ENCODE results near the gene ARRB1. TPM values are rescaled to one million over a fixed set of nuclear protein-coding genes. Genes with fewer than 3 reads are reported as not detected.
A peak's percentile ranks its signal among the peaks of the same experiment; 100 is the strongest.
"Not testable (repeated sequence)": the region's sequence is repeated elsewhere in the genome, so short reads cannot be mapped to it uniquely, and the experiment has no call there.

Gene ARRB1
- total RNA-seq (2014; rRNA removed; shearing (Covaris generic); ENCODE audit: low replicate concordance) = 23.1 and 34.9 TPM in 2 replicates

DNA sequence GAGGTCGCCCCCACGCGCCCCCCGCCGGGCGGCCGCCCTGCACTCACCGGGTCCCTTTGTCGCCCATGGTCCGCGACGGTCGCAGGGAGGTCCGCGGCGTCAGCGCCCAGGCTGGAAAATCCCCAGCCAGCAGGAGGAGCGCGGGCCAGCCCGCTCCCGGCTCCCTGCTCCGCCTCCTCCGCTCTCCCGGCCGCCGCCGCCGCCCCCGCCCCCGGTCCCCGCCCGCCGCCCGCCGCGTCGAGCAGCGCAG lies at the start of gene ARRB1:
Gene ARRB1 (minus strand): TSS at position 121 of the 250 bp plus-strand sequence. CDS start 54 bp downstream, at position 67.
- DNase-seq (ENCODE audit: low read depth) = no peak

DNA sequence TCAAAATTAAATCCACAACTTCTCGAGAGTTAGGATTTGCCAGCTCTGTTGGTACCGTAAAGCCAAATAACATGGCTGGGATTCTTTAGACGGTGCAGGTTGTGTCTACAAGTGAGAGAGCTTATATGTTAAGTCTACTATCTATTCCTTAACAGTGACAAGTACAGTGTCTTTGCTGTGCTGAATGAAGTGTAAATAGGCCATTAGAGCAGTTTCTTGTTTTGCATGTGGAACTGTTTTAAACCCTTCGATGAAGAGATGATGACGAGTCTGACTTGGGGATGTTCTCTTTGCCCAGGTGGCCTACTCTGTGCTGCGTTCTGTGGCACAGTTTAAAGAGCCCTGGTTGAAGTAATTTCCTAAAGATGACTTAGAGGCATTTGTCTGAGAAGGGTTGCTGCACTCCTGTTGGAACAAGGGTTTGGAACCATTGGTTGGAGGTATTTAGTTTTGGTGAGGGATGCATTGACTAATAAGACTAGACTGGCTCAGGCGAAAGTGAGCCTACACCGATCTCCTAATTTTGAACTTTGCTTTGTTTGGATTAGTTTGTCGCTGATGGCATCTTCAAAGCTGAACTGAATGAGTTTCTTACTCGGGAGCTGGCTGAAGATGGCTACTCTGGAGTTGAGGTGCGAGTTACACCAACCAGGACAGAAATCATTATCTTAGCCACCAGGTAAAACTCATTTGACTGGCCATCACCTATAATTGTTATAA lies 48.8 kb upstream of the ARRB1 start:
- in situ Hi-C loops (cut with HindIII; ENCODE audit: low pct_unique_long_range_greater_than_20kb, low sequenced_read_pairs) = no loop called here
- no peak for DNase-seq (ENCODE audit: low read depth)

More for the DNA sequence above, at the start of gene ARRB1:
- in situ Hi-C loops (cut with HindIII; ENCODE audit: low pct_unique_long_range_greater_than_20kb, low sequenced_read_pairs) = no loop called here

GRCh38 chr11:75399344-75400145 lies 48.1 kb upstream of the ARRB1 start, which contains the start of gene RPS3:
TSS of gene RPS3 (plus strand) at chr11:75399518. CDS start at chr11:75399548, 30 bp downstream.
- in situ Hi-C loops (cut with HindIII; ENCODE audit: low pct_unique_long_range_greater_than_20kb, low sequenced_read_pairs) = no loop called here
- peak; percentile 86 for DNase-seq (ENCODE audit: low read depth)

- no peak for DNase-seq (ENCODE audit: low read depth)
- in situ Hi-C loops (cut with HindIII; ENCODE audit: low pct_unique_long_range_greater_than_20kb, low sequenced_read_pairs) = no loop called here
Observed at GRCh38 chr11:75398906-75399305, 47.4 kb upstream of the ARRB1 start.

DNA sequence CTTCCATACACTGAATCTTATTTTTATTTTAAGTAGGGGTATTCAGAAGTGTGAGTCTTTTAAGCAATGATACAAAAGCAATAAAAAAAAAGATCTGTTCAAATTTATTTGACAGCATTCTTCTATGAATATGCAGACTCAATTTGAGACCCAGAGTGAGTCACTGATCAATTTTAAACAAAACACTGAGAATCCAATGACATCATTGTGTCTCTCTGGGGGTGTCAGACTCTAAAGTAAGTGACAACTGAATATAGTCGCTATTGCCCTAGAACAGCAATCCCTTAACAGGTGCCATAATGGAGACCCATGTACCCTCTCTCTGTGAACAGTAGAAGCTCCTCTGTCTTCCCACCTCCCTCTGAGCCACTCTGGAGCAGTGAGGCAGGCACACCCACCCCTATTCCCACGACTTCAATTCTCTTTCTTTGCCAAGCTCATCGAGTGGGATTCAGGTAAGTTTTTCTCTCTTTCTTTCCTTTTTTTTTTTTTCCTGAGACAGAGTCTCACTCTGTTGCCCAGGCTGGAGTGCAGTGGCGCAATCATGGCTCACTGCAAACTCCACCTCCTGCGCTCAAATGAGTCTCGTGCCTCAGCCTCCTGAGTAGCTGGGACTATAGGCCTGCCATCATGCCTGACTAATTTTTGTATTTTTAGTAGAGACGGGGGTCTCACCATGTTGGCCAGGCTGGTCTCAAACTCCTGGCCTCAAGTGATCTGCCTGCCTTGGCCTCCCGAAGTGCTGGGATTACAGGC lies 42.8 kb upstream of the ARRB1 start:
- no peak for DNase-seq (ENCODE audit: low read depth)
- in situ Hi-C loops (cut with HindIII; ENCODE audit: low pct_unique_long_range_greater_than_20kb, low sequenced_read_pairs) = no loop called here

DNA sequence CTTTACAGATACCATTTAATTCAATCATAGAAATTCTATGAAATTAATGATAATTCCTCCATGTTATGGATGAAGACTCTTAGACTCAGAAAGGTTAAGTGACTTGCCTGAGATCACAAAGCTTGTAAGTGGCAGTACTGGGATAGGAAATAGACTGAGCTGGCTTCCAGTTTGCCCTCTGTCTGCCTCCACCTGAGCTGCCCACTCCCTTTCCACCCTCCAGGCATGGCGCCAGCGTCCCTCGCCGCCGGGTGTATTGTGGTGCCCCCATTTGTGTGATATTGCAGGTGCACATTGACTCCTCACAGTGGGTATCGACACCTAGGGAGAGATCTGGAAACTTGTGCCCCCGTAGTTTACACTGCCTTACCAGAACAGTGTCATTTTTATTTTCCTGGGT lies 38.5 kb upstream of the ARRB1 start:
- DNase-seq (ENCODE audit: low read depth) = no peak
- in situ Hi-C loops (cut with HindIII; ENCODE audit: low pct_unique_long_range_greater_than_20kb, low sequenced_read_pairs) = no loop called here

DNA sequence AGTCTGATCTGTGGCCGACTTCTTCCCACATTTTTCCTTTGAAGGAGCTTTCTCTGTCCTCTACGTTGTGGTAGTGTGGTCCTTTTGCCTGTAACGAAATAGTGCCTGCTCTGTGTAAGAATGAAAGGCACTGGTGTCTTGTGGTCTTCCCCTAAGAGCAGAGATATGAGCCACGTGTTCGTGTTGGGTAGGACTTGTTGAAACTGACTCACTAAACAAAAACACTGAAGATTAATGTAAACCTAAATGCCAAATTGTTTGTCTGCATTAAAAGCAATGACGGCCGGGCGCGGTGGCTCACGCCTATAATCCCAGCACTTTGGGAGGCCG lies 37.8 kb upstream of the ARRB1 start:
- in situ Hi-C loops (cut with HindIII; ENCODE audit: low pct_unique_long_range_greater_than_20kb, low sequenced_read_pairs) = no loop called here
- DNase-seq (ENCODE audit: low read depth) = no peak

DNA sequence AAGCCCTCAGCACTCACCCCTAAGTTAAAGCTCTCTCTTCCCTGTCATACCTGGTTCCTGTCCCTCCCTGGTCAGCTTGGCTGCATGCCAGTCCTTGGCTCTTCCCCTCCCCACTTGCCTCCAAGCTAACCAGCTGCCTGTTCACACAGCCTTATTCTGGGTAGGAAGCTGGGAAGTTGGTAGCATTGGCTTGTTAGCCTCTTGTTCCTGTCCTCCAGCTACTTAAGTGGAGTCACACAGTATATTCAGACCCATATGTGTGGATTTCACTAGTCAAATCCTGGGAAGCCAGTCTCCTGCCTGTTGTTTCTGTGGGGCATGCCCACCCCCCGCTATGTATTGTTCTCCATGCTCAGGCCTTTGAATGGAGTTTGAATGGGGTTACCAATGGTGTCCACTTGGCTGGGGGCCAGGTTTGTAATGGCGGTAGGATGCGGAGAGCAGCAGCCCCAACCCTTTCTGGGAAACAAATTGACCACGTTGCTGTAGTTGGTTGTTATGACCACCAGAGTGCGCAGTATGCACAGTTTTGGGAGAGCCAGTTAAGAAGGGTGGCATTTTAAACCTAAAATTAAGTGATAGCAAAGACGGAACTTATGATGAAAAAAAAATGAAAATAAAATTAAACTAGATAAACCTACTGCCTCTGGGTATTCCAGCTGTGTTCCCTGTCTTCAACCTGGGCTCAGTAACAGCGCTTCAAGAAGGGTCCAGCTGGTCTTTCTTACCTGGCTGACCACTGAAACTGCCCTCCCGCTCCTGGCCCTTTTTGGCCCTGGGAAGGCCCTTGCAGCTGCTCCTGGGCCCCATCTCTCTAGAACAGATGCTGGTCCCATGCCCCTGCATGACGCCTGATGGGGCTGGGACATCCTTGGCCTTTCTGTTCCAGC lies 37.2 kb upstream of the ARRB1 start:
- DNase-seq (ENCODE audit: low read depth) = peak; percentile 74
- in situ Hi-C loops (cut with HindIII; ENCODE audit: low pct_unique_long_range_greater_than_20kb, low sequenced_read_pairs) = no loop called here

DNA sequence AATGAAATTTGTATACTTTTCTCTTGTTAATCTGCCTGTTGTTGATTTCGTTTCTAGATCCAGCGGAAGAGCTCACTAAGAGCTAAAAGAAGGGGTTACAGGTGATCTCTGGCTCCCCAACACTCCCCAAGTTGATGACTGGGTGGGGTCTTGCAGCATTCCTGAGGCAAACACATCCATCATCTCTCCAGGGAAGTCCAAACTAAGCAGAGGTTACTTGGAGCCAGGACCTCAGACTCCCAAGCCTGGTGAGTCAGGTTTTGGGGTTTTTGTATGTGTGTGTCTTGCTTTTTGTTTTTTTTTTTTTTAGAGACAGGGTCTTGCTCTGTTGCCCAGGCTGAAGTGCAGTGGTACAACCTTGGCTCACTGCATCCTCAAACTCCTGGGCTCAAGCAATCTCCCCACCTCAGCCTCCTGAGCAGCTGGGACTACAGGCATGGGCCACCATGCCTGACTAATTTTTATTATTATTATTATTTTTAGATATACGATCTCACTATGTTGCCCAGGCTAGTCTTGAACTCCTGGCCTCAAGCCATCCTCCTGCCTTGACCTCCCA lies 36.4 kb upstream of the ARRB1 start:
- in situ Hi-C loops (cut with HindIII; ENCODE audit: low pct_unique_long_range_greater_than_20kb, low sequenced_read_pairs) = no loop called here
- no peak for DNase-seq (ENCODE audit: low read depth)

- in situ Hi-C loops (cut with HindIII; ENCODE audit: low pct_unique_long_range_greater_than_20kb, low sequenced_read_pairs) = no loop called here
- peak; percentile 67 for DNase-seq (ENCODE audit: low read depth)
Observed at GRCh38 chr11:75386942-75387630, 35.6 kb upstream of the ARRB1 start.

DNA sequence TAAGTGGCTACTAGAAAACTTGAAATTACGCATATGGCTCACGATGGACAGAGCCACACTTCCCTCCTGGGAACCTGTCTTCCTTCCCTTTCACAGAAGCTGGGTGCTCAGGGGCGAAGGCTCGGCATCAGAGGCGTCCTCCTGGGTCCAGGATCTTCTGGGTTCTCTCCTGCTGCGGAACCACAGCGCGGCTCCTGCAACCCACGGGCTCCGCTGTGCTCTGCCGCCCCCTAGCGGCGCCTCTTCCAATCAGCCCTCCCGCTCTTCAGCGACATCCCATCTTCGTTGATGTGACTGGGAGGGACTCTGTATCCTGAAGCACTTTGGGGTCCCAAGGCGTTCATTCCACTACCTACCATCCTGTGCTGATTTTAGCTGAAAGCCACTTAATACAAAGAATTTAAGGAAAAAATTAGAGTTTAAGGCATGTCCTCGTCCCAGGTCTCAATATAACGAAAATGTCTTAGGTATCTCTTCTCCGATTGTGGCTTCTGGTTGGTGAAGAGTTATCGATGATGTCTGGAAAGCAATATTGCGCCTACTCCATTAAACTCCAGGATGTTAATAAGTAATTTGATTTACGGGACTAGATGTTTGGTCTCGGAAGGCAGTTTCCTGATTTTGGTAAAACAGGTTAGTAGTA lies 33.1 kb upstream of the ARRB1 start:
- in situ Hi-C loops (cut with HindIII; ENCODE audit: low pct_unique_long_range_greater_than_20kb, low sequenced_read_pairs) = no loop called here
- DNase-seq (ENCODE audit: low read depth) = peak; percentile 66

DNA sequence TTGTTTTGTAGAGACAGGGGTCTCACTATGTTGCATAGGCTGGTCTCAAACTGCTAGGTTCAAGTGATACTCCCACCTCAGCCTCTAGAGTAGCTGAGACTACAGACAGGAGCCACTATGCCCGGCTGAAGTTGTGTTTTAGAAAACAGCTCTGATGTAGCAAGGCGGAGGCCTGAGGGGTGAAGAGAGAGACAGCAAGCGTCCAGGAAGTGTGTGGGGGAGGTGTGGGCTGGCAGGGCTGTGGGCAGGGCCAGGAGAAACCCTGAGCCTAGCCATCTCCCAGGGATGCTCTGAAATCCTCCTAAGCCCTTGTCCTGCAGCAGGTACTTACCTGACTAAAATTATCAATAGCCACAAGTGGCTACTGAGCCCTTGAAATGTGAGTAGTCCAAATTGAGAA lies 31.8 kb upstream of the ARRB1 start:
- DNase-seq (ENCODE audit: low read depth) = no peak
- in situ Hi-C loops (cut with HindIII; ENCODE audit: low pct_unique_long_range_greater_than_20kb, low sequenced_read_pairs) = no loop called here

DNA sequence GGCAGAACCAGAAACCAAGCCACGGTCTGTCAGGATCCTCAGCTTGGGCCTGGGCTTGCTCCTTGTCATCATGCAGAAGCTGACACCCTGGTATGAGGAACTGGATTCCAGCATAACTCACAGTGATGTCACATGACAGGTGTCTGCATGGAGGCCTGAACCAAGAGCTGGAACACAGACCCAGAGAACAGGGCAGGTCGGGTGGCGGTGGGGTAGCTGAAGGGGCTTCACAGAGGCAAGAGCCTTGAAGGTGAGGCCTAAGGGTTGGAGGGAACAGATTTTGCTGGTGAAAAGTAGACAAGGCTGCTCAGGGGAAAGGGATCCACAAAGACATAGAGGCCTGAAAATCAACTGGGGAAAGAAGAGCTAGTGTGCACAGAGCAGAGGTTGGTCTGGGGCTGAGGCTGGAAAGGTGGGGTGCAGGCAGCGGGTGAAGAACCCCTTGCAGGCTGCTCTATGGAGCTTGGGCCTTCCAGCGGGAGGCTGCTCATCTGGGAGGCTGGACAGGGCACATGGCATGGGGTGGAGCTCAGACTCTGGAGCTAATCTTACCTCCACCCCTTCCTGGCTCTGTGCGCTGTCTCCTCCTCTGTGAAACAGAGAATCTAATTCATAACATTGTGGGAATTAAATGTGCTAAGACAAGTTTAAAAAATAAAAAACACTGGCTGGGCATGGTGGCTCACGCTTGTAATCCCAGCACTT lies 29.4 kb upstream of the ARRB1 start:
- in situ Hi-C loops (cut with HindIII; ENCODE audit: low pct_unique_long_range_greater_than_20kb, low sequenced_read_pairs) = no loop called here
- peak; percentile 40 for DNase-seq (ENCODE audit: low read depth)

DNA sequence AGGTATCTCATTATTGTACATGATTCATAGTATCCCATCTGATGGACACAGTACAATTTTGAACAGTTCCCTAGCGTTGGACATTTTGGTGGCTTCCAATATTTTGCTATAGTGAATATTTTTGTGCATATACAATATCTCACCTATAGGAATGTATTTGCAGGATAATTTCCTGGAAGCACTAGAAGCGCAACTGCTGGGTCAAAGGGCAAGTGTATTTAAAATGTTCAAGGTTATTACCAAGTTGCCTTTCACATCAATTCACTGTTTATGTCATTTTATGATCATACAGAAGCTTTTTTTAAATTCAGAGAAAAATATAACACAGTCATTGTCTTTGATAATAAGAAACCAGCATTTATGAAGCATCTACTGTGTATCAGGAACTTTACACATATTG lies 28.8 kb upstream of the ARRB1 start:
- DNase-seq (ENCODE audit: low read depth) = no peak
- in situ Hi-C loops (cut with HindIII; ENCODE audit: low pct_unique_long_range_greater_than_20kb, low sequenced_read_pairs) = no loop called here

- in situ Hi-C loops (cut with HindIII; ENCODE audit: low pct_unique_long_range_greater_than_20kb, low sequenced_read_pairs); DNase-seq (ENCODE audit: low read depth): not testable (repeated sequence)
Observed at GRCh38 chr11:75378776-75379175, 27.3 kb upstream of the ARRB1 start.

DNA sequence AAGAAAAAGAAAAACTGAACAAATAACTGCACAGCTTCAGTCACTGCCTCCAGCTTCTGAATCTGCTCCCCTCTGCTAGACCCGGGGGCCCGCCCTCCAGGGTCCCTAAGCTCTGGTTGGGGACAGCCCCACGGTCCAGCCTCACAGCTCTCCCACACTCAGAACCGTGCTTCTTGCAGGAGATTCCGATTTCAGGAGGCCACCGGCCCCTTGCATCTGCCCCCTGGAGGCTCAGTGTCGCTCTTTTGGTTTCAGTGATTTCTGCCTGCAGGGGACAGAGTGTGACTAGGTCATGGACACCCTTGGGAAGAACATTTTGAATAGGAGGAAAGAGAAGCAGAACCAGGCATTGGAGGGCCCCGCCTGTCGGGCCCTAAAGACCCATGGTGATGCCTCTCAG lies 24.7 kb upstream of the ARRB1 start:
- in situ Hi-C loops (cut with HindIII; ENCODE audit: low pct_unique_long_range_greater_than_20kb, low sequenced_read_pairs) = no loop called here

More for the DNA sequence above, 24.7 kb upstream of the ARRB1 start:
- DNase-seq (ENCODE audit: low read depth) = no peak

All from Caki2 (cell line).